GM21825 (cell line): Measurements from ENCODE around the gene TMEM200C.

Source experiments
- ATAC-seq: cut with Tn5 transposase; IDR thresholded peaks from one replicate; pipeline ENCODE4 v1.9.1; 2021; ENCODE audit warnings: mild to moderate bottlenecking, moderate library complexity; ENCODE audit not compliant: unreplicated experiment

Gene TMEM200C

GRCh38 chr18:5895299-5895875 is at the start of gene TMEM200C:
TMEM200C (minus strand) TSS chr18:5895522; CDS start chr18:5892063, 3,459 bp downstream.
- no peak for ATAC-seq

- no peak for ATAC-seq
These were observed 49.1 kb upstream of the TMEM200C start for GRCh38 chr18:5944448-5944847.

- ATAC-seq = no peak
These were observed 48.2 kb upstream of the TMEM200C start for GRCh38 chr18:5943514-5943913.

- no peak for ATAC-seq
These were observed 47.3 kb upstream of the TMEM200C start for GRCh38 chr18:5942591-5942990.

- no peak for ATAC-seq
These were observed 46.6 kb upstream of the TMEM200C start for GRCh38 chr18:5941890-5942289.

- no peak for ATAC-seq
These were observed 44.7 kb upstream of the TMEM200C start for GRCh38 chr18:5939801-5940667.

- no peak for ATAC-seq
These were observed 42.5 kb upstream of the TMEM200C start for GRCh38 chr18:5937795-5938194.

GRCh38 chr18:5937121-5937520 is 41.8 kb upstream of the TMEM200C start:
- no peak for ATAC-seq

- no peak for ATAC-seq
These were observed 35.5 kb upstream of the TMEM200C start for GRCh38 chr18:5930789-5931188.

- ATAC-seq = no peak
These were observed 23.0 kb upstream of the TMEM200C start for GRCh38 chr18:5918205-5918858.

- ATAC-seq = no peak
These were observed 19.6 kb upstream of the TMEM200C start for GRCh38 chr18:5914951-5915350.

- no peak for ATAC-seq
These were observed 18.7 kb upstream of the TMEM200C start for GRCh38 chr18:5914016-5914415.

GRCh38 chr18:5912566-5912965 is 17.2 kb upstream of the TMEM200C start:
- ATAC-seq = no peak

GRCh38 chr18:5909125-5909524 is 13.8 kb upstream of the TMEM200C start:
- ATAC-seq = no peak

- ATAC-seq = no peak
These were observed 8.1 kb upstream of the TMEM200C start for GRCh38 chr18:5903386-5903785.

- ATAC-seq = no peak
These were observed 4.9 kb upstream of the TMEM200C start for GRCh38 chr18:5900262-5900661.

- no peak for ATAC-seq
These were observed 4.5 kb upstream of the TMEM200C start for GRCh38 chr18:5899835-5900234.

- no peak for ATAC-seq
These were observed 786 bp upstream of the TMEM200C start for GRCh38 chr18:5895876-5896740.

- ATAC-seq = no peak
These were observed 567 bp downstream of the TMEM200C start for GRCh38 chr18:5894611-5895298.

- no peak for ATAC-seq
These were observed 1.2 kb downstream of the TMEM200C start for GRCh38 chr18:5893956-5894610.
